Central memory CD4-positive, alpha-beta T cell (primary cell): ENCODE data around the gene AHNAK2.
"Not testable (repeated sequence)": the region's sequence is repeated elsewhere in the genome, so short reads cannot be mapped to it uniquely, and the experiment has no call there.

Source experiments
- DNase-seq: peaks from one replicate; pipeline ENCODE4 v3.0.0; 2022

The AHNAK2 gene

DNA sequence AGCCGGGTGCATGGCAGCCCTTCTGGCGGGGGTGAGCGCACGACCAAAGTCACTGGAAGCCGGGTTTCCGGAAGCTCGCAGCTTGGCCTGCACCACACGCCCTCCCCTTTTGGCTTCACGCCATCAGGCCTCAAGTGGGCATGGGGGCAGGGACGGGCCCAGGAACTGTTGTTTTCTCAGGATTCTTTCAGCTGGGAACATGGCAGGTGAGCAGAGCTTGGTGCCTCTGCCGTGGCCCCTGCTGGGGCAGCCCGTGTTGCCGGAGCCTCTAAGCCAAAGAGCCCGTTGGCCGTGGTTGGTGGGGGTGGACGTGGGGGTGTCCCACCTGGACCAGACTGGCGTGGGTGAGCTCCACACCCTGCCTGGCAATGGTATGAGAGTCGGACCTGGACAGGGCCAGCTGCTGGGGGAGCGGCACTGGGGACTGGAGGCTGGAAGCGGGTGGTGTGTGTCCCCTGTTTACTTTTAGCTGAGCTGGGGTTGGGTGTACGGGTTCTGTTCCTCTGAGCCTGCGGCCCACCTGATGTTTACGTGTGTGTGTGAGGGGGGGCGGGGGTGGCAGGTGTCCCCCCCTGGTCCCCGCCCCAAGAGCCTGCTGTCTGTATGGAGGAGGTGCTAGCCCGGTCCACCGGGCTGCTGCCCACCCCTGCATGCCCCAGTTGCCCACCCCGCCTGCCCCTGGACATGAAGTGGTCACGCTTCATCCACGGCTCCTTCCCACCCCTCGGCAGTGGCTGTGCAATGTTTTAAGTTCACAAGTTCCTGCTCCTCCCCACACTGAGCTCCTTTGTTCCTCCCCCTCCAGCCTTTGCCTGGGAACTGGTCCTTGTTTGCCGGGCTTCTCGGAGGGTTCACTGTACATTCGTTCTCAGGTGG, 82.2 kb downstream of the AHNAK2 start:
- DNase-seq, result no peak

DNA sequence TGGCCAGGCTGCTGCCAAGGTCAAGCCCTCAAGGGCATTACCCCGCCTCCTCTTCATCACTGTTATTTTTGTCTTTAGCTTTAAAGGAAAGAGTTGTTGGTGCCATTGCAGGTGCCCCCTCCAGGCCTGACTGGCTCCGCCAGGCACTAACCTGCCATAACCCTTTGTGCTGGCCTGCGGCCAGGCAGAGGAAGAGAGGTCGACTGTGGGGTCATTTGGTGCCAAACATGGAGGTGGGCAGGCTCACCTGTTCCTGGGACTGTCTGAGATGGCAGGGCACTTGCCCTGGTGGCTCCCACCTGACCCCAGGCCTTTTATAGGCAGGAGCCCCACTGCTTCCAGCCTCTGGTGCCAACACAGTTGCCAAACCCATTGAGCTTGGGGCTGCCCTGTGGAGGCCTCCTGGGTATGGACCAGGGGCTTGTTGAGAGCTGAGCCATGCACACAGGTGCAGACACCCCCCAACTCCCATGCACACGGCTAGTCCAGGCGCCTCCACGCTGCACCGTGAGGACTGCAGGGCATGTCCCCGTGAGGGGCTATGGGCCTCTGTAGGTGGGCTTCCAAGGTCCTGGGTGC, 82.9 kb downstream of the AHNAK2 start:
- no peak for DNase-seq

DNA sequence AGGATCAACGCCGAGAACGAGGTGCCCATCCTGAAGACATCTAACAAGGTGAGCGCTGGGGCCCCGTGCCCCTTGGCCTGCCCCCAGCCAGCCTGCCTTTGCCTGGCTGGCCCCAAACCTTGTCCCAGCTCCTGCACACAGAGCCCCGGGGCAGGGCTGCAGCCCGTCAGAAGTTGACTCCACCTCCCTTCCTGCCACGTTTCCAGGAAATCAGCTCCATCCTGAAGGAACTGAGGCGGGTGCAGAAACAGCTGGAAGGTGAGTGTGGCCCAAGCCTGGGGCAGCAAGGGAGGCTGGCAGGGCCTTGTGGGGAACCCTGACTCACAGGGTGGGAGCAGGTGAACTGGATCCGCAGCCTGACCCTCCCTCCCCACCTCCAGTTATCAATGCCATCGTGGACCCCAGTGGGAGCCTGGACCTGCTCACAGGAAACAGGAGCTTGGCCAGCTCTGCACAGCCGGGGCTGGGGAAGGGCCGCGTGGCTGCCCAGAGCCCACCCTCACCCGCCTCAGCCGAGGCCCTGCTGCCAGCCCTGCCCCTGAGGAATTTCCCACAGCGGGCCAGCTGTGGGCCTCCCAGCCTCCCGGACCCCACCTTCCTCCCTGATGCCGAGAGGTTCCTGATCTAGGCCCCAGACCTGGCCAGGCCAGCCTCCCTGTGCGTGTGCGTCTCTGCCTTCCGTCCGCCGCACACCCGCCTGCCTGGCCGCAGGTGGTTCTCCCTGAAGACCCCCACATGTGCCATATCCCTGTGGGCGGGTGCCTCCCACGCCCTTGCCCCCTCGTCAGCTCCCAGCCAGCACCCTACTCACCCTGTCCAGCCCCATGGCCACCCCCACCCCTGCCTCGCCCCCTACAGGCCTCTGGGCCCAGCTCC, 83.6 kb downstream of the AHNAK2 start:
- no peak for DNase-seq

DNA sequence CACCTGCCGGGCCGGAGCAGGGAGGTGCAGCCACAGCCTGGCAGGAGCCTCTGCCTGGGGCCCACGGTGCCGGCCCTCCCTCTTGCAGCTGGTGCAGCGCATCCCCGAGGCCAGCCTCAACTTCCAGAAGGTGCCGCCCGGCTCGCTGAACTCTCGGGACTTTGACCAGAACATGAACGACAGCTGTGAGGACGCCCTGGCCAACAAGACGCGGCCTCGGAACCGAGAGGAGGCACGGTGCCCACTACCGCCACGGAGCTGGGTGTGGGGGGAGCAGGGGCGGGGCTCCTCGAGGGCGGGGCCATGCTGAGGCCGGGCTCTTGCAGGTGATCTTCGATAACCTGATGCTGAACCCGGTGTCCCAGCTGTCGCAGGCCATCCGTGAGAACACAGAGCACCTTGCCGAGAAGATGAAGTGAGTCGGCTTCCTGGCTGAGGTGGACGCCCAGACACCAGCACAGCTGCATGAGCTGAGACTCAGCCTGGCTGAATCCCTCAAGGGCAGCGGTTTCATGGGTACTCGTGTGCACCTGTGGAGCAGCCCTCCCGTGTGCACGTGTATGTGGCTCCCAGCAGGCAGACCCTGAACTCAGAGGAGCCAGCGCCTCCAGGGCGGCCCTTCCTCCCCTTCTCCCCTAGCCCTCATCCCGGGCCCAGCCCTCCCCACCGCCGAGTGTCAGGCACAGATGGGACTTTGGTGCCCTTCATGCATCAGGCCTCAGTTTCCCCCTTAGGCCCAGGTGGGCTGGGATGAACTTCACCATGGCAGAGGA, 84.6 kb downstream of the AHNAK2 start:
- DNase-seq, result no peak

DNA sequence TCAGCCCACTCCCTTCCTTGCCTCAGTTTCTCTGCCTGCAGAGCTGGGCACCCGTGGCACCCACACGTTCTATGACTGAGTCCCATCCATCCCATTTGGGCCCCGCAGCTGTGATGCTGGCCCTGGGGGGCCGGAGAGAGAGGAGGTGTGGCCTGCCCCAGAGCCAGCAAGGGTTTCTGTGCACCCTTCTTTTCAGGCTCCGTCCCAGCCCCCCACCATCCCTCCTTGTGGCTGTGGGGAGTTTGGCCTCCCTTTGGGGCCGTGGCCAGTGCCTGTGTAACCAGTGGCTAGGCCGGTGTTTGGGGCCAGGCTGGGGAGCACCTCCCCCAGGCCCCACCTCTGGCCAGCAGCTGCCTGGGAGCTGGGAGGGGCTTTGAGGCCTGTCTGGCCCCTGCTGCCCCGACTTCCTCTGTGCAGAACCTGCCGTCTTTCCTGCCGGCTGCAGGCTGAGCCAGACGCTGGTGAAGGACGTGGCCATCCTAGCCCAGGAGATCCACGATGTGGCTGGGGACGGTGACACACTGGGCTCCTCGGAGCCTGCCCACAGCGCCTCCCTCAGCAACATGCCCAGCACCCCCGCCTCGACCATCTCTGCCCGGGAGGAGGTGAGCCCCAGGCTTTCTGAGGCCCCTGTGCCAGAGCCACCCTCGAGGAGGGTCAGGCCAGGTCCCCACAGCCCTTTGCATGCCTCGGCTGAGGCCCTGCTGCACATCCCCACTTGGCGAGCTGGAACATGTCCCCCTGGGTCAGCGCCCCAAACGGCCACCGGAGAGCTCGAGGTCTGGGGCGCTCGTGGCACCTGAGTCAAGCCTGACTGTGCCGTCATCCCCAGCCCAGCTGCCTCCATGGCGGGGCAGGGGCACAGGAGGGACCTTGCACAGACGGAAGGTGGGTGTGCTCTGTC, 85.4 kb downstream of the AHNAK2 start:
- DNase-seq, result no peak

DNA sequence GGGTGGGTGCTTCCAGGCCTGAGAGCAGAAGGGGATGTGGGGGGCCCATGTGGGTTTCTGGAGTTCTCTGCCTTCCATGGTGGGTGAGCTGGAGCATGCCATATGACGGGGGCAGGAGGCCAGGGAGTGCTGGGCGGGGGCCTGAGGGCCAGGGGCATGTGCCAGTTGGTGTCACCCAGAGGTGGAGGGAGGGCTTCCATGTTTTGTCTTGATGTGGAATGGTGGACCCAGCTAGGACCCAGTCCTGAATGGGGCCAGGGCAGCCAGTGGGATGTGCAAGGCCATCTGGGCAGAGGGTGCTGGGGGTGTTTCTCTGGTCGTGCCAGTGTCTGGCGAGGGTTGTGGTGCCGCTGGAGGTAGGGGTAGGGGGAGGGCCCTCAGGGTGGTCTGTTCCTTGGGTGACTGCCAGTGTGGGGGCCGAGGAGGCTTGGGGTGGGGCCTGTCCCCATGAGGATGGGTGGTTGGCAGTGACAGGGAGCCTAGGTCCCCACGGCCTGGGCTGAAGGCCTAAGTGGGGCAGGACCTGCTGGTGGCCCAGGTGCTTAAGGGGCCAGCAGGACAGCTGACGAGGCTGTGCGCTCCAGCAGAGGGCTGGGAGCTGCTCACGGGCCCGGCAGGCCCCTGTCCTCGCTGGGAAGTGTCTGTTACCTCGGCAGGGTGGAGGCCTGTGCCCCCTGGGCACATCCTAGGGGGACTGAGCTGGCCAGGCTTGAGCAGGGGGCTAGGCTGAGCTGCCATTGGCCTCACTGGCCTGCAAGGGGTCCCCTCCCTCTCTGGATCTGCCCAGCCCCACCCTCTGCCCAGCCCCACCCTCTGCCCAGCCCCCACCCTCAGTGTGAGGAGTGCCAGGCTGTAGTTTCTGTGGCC, 86.3 kb downstream of the AHNAK2 start:
- no peak for DNase-seq

DNA sequence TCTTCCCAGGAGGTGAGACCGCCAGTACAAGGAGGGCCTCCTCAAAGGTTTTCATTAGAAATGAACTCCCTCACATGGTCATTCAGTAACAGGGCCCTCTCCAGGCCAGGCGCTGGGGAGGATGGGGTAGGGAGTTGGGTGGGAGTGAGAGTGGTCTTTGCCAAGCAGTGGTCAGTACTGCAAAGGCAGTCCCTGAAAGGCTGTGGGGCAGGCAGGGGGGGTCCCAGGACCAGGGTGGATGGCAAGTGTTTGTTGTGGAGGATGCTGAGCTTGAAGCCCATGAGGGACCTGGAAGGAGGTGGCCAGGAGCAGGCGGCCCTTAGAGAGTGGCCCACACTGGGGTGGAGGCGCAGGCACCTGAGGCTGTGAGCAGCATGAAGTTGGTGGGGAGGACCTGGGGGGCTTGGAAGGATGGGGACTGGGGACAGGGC, 87.0 kb downstream of the AHNAK2 start:
- no peak for DNase-seq

DNA sequence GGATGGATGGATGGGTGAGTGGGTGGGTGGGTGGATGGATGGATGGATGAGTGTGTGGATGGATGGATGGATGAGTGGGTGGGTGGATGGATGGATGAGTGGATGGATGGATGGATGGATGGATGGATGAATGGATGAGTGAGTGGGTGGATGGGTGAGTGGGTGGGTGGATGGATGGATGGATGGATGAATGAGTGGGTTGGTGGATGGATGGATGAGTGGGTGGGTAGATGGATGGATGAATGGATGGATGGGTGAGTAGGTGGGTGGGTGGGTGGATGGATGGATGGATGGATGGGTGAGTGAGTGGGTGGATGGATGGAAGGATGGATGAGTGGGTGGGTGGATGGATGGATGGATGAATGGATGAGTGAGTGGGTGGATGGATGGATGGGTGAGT, 87.9 kb downstream of the AHNAK2 start:
- not testable (repeated sequence) for DNase-seq

DNA sequence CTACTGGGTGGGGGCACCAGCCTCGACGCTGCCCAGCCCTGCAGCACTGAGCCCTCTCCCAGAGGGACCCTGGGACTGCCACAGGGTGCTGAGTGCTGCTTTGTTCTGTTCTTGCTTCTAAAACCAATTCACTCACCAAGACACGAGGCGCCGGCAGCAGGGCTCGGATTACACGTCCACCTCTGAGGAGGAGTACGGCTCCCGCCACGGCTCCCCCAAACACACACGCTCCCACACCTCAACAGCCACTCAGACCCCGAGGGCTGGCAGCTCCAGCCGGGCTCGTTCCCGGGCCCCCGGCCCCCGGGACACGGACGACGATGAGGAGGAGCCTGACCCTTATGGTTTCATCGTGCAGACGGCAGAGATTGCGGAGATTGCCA, 88.8 kb downstream of the AHNAK2 start:
- DNase-seq, result no peak

DNA sequence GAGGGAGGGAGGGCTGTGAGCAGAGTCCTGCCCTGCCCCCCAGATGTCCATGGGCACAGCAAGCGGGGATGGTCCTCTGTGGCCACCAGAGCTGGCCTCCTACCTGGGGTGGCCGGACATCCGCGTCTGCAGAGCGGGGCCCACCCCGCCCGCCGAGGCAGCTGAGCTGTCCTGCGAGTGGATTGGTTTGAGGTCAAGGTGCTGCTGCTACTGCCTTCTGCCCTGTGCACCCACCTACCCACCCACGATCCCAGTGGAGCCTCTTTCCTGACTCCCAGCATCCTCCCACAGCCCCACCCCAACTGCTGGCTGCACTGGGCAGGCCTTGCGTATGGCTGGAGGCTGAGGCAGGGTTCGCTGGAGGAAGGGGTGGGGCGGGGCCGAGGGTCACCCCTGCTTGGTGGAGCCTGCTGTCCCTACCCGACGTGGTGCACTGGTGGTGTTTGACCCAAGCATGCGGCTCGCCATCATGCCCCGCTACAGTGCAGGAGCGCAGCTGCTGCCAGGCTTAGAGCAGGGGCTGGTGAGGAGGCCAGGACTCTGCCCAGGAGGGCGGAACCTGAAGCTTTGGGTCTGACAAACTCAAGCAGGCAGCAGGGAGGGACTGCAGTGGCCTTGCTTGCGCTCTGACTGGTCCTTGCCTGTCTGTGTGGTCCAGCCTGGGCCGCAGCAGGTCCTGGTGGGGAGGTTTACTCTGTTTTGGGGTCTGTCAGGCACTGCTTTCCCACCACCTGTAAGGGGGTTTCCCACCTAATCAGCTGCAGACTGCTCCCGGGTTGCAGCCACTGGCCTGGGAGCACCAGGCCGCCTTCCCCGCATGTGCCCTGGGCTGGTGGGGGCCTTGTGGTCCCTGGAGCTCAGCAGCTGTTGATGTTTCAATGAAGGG, 89.4 kb downstream of the AHNAK2 start:
- DNase-seq, result no peak

DNA sequence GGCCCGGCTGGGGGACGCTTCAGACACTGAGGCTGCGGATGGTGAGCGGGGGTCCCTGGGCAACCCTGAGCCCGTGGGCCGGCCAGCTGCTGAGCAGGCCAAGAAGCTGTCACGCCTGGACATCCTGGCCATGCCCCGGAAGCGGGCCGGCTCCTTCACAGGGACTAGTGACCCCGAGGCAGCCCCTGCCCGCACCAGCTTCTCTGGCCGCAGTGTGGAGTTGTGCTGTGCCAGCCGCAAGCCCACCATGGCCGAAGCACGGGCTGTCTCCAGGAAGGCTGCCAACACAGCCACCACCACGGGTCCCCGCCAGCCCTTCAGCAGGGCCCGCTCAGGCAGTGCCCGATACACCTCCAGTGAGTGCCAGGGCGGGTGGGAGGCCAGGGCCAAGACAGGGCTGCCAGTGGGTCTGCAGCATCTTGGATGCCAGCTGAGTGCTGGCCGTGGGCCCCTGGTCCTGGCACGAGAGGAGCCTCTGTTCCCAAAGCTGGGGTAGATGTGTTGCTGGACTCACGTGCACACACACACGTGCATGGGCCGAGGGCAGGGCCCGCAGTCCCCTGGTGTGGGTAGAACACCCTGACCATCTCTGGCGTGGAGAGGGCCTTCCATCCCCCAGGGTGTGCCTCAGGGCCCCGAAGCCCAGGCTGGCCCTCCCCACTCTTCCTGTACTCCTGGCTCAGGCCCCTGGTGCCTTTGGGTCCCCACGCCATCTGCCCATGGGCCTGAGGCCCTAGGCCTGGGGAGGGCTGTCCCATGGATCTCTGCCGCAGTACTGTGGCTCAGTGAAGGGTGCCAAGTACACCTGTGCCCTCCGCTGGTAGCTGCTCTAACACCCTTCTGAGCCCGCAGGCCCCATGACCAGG, 90.3 kb downstream of the AHNAK2 start:
- no peak for DNase-seq
